ENCODE data around the gene BORCS5.

BORCS5 gene

DNA sequence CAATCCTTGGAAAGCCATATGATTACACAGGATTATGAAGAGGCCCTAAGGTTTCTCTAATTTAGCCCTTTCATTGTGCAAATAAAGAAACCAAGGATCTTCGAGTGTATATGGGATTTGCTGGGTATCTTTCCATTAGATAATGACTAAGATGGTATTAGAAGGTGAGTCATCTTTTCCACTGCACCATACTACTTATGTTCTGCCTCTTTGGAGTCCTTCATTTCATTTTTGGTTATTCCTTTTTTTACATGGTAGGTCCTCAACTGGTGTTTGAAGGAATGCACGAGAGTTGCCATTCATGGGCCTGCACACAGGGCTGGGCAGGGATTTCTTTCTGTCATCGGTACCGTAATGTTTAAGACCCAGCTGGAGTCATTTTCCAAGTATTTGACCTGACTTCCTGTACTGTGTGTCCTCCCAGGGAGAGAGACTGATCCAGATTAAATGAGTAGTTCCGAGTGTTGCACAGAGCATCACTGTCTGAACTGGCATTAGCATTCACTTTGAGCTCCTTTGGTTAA lies 85.7 kb downstream of the BORCS5 start:
- TF ChIP-seq, protein P1, sequence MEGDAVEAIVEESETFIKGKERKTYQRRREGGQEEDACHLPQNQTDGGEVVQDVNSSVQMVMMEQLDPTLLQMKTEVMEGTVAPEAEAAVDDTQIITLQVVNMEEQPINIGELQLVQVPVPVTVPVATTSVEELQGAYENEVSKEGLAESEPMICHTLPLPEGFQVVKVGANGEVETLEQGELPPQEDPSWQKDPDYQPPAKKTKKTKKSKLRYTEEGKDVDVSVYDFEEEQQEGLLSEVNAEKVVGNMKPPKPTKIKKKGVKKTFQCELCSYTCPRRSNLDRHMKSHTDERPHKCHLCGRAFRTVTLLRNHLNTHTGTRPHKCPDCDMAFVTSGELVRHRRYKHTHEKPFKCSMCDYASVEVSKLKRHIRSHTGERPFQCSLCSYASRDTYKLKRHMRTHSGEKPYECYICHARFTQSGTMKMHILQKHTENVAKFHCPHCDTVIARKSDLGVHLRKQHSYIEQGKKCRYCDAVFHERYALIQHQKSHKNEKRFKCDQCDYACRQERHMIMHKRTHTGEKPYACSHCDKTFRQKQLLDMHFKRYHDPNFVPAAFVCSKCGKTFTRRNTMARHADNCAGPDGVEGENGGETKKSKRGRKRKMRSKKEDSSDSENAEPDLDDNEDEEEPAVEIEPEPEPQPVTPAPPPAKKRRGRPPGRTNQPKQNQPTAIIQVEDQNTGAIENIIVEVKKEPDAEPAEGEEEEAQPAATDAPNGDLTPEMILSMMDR (IDR thresholded peaks at IDR 0.05; ENCODE audit: low read depth, low read length, missing control alignments), result no peak
- no peak overlapping the region for H3K4me3 ChIP-seq (ENCODE audit: low read depth, low read length)
- DNase-seq (ENCODE audit: low read depth), result no peak

- DNase-seq (ENCODE audit: low read depth), result no peak
- TF ChIP-seq, protein P1 (IDR thresholded peaks at IDR 0.05; ENCODE audit: low read depth, low read length, missing control alignments), result no peak
- H3K4me3 ChIP-seq (ENCODE audit: low read depth, low read length), result no peak overlapping the region
Observed at GRCh38 chr12:12443431-12443878, 86.6 kb downstream of the BORCS5 start.

DNA sequence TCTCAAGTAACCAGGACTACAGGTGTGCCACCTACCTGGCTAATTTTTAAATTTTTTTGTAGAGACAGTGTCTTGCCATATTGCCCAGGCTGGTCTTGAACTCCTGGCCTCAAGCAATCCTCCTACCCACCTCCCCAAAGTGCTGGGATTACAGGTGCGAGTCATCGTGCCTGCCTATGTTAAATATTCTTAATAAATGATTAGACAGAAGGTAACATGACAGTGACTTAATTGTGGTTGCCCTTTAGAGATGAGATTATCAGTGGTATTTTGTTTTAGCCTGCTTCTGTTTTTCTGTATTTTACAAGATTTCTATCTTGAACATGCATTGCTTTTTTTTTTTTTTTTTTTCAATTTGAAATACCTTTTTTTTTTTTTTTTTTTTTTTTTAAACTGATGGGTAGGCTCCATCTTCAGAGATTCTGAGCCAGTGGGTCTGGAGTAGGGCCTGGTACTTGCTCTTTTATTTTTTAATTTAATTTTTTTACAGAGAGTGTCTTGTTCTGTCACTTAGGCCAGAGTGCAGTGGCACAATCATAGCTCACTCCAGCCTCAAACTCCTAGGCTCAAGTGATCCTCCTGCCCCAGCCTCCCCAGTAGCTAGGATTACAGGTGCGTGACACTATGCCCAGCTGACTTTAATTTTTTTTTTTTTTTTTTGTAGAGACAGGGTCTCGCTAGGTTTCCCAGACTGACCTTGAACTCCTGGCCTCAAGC lies 88.4 kb downstream of the BORCS5 start:
- DNase-seq (ENCODE audit: low read depth), result no peak
- TF ChIP-seq, protein P1 (IDR thresholded peaks at IDR 0.05; ENCODE audit: low read depth, low read length, missing control alignments), result no peak
- H3K4me3 ChIP-seq (ENCODE audit: low read depth, low read length), result no peak overlapping the region

DNA sequence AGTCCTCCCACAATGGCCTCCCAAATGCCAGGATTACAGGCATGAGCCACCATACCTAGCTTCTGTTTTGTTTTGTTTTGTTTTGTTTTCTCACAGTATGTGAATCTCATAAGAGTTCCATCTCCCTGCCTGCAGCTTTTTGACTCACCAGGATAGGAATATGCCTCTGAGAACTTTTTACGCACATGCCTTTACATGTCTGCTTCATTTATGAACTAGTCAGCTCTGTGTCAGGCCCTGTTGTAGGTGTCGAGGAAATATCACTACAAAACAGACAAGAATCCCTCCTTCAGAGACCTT lies 89.0 kb downstream of the BORCS5 start:
- TF ChIP-seq, protein P1 (IDR thresholded peaks at IDR 0.05; ENCODE audit: low read depth, low read length, missing control alignments), result no peak
- no peak overlapping the region for H3K4me3 ChIP-seq (ENCODE audit: low read depth, low read length)
- DNase-seq (ENCODE audit: low read depth), result no peak

DNA sequence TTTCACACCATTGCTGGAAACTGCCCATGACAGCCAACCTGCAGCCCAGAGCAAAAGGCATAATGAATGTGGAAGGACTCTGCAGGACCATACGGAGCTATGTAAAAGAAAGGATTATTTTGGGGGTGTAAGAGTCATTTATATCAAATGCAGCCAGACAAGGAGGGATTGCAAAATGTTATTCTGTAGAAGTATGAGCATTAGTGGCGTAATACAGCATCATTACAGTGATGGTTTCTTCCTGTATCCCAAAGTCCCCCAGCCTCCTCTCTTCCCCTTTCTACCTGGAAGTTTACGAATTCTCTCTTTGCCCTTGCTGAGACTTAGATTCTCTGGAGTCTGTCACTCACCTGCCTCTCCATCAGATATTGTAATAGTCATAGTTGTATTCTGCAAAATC lies 89.9 kb downstream of the BORCS5 start:
- TF ChIP-seq, protein P1 (IDR thresholded peaks at IDR 0.05; ENCODE audit: low read depth, low read length, missing control alignments), result no peak
- no peak for DNase-seq (ENCODE audit: low read depth)
- H3K4me3 ChIP-seq (ENCODE audit: low read depth, low read length), result no peak overlapping the region

GRCh38 chr12:12447236-12447635 lies 90.4 kb downstream of the BORCS5 start:
- DNase-seq (ENCODE audit: low read depth), result no peak
- TF ChIP-seq, protein P1 (IDR thresholded peaks at IDR 0.05; ENCODE audit: low read depth, low read length, missing control alignments), result no peak
- H3K4me3 ChIP-seq (ENCODE audit: low read depth, low read length), result no peak overlapping the region

DNA sequence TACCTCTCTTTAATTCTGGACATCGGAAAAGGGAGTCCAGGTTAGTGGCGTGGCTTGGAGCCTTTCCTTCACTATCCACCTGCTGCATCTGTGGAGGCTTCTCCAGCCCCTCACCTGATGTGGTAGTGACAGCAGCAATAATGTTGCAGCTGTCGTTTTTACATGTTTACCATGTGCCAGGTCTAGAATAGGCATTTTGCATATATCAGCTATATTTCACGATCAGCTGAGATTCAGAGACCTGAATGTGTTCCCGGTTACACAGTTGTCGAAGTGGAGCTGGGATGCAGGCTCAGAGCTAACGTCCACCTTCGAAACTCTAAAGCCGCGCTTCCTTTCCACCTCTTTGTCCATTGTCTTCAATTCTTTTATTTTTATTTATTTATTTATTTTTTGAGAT lies 91.0 kb downstream of the BORCS5 start:
- DNase-seq (ENCODE audit: low read depth), result no peak
- H3K4me3 ChIP-seq (ENCODE audit: low read depth, low read length), result no peak overlapping the region
- TF ChIP-seq, protein P1 (IDR thresholded peaks at IDR 0.05; ENCODE audit: low read depth, low read length, missing control alignments), result no peak
